OCI-LY7 (cell line): ENCODE data around the gene ZBTB16.

Experiments
- EZH2phosphoT487 ChIP-seq: fragments of 200-600 bp; sonication (generic); IDR thresholded peaks from 2 replicates; pipeline ENCODE4 v1.6.1; 2018; ENCODE audit warnings: low read depth, borderline replicate concordance, mild to moderate bottlenecking, mixed run types, antibody characterized with exemption, low read length, moderate library complexity, mixed read lengths
- TF ChIP-seq, protein P1 (sequence below): fragments of 200-600 bp; sonication (generic); conservative IDR thresholded peaks from 2 replicates; pipeline ENCODE4 v1.5.1; 2014; ENCODE audit warnings: mild to moderate bottlenecking, antibody characterized with exemption, low read length, moderate library complexity, mixed read lengths

DNA sequence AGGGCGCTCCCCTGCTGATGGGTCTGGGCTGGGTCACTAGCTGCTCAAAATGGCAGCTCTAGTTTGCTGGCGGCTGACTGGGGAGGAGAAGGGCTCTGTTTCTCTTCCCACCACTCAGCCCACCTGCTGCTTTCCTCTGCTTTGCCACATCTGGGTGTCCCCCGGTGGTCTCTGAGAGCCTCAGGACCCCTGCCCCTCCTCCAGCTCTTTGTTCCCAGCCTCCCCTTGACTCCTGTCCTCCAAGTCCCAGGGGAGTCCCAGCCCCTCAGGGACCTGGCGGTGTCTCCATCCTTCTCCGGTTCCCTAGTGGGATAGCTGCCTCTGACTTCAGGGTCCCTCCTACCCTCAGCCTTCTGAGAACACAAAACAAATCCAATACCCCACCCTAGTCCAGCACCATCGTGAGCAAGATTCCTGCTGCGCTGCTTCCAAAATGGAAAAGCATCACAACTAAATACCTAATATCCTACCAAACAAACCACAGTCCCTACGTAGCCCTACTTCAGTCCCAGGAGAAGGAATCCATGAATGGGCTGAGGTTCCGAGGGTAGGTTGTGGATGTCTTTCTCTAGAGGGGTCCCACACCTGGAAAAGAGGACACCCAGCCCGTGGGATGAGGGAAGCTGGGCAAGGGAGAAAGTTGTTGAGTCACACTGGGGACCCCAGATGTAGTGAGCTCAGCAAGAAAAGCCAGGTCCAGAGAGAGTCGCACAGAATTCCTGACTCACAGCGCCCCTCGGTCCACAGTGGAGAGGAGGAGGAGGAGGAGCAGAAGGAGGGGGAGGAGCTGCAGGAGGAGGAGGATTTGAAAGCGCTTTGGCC lies 191.7 kb downstream of the ZBTB16 start:
- TF ChIP-seq, protein P1, sequence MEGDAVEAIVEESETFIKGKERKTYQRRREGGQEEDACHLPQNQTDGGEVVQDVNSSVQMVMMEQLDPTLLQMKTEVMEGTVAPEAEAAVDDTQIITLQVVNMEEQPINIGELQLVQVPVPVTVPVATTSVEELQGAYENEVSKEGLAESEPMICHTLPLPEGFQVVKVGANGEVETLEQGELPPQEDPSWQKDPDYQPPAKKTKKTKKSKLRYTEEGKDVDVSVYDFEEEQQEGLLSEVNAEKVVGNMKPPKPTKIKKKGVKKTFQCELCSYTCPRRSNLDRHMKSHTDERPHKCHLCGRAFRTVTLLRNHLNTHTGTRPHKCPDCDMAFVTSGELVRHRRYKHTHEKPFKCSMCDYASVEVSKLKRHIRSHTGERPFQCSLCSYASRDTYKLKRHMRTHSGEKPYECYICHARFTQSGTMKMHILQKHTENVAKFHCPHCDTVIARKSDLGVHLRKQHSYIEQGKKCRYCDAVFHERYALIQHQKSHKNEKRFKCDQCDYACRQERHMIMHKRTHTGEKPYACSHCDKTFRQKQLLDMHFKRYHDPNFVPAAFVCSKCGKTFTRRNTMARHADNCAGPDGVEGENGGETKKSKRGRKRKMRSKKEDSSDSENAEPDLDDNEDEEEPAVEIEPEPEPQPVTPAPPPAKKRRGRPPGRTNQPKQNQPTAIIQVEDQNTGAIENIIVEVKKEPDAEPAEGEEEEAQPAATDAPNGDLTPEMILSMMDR: no peak
- TF ChIP-seq EZH2phosphoT487: no peak
